Aorta (tissue), 5 donors: ENCODE results near the gene SERINC3. TPM values are rescaled to one million over a fixed set of nuclear protein-coding genes. Genes with fewer than 3 reads are reported as not detected.

Experiments used
- ATAC-seq: fragments of 200-7000 bp; cut with Tn5 transposase; one replicate; pipeline ENCODE4 v1.9.1; 2022; ENCODE audit warnings: moderate library complexity; ENCODE audit not compliant: low FRiP score
- DNase-seq, 2 donors: peaks; one replicate each; pipeline ENCODE4 v3.0.0-alpha.2; 2020
- H3K27ac ChIP-seq, 2 donors: one replicate each; pipeline ENCODE4 v1.5.1; 2013; ENCODE audit warnings: low read length in 2 of 2, mild to moderate bottlenecking in 2 of 2, moderate library complexity in 2 of 2, control low read depth in 1 of 2, inconsistent platforms in 1 of 2, low read depth in 1 of 2
- H3K27me3 ChIP-seq, 2 donors: one replicate each; pipeline ENCODE4 v1.6.1; 2013; ENCODE audit warnings: control low read depth in 1 of 2, low read length in 1 of 2, mild to moderate bottlenecking in 1 of 2, moderate library complexity in 1 of 2; ENCODE audit not compliant: insufficient read depth in 2 of 2, control insufficient read depth in 1 of 2
- H3K36me3 ChIP-seq, 2 donors: one replicate each; pipeline ENCODE4 v1.6.1; 2013; ENCODE audit warnings: control low read depth in 1 of 2, low read length in 1 of 2, mild to moderate bottlenecking in 1 of 2; ENCODE audit not compliant: insufficient read depth in 2 of 2, control insufficient read depth in 1 of 2
- H3K4me1 ChIP-seq, 2 donors: one replicate each; pipeline ENCODE4 v1.6.1; 2013; ENCODE audit warnings: low read length in 2 of 2, control low read depth in 1 of 2, mild to moderate bottlenecking in 1 of 2, moderate library complexity in 1 of 2; ENCODE audit not compliant: insufficient read depth in 2 of 2, control insufficient read depth in 1 of 2
- H3K4me3 ChIP-seq, 2 donors: one replicate each; pipeline ENCODE4 v1.5.1; 2013; ENCODE audit warnings: low read length in 2 of 2, control low read depth in 1 of 2, mild to moderate bottlenecking in 1 of 2
- H3K9me3 ChIP-seq: one replicate; pipeline ENCODE4 v1.6.1; 2013; ENCODE audit warnings: mild to moderate bottlenecking, low read length; ENCODE audit not compliant: control insufficient read depth
- WGBS, 2 donors: extraction: QIAGEN DNeasy Blood & Tissue Kit; methylation state at CpG; one replicate each; pipeline ENCODE4 v1.1.7; 2013; 5-methylcytosine and 5-hydroxymethylcytosine counted together
- intact Hi-C, 2 donors: fragments of 100-400 bp; cut with DNase I; formaldehyde crosslinking; loops; one replicate each; pipeline versions ENCODE4 v1.14.2 to v1.15.0; 2022
- polyA plus RNA-seq, 2 donors: library from polyadenylated mRNA; stranded (reverse); fragments of 200-250 nt; gene quantifications; one replicate each; pipeline ENCODE4 v1.2.3, GENCODE V29; 2013
- total RNA-seq, 2 donors: library from RNA; stranded (reverse); fragmentation: NEBNext Ultra II Directional; extraction: Animal tissue kit (Norgen Biotek cat#: 25700); gene quantifications; one replicate each; pipeline ENCODE4 v1.2.1, GENCODE V29; 2021
- donor health status: healthy with polysubstance abuse.
- donor health status: Bipolar disorder and iron deficiency.
- donor health status: DM: no; HTN: no; CAD: no.
- donor health status: DM: no; HTN: no; CAD: no.
- donor health status: DM: yes; HTN: yes; CAD: no.

The SERINC3 gene
- total and polyA plus RNA-seq, 4 donors, result 47.1 to 134 (median 104) TPM

DNA sequence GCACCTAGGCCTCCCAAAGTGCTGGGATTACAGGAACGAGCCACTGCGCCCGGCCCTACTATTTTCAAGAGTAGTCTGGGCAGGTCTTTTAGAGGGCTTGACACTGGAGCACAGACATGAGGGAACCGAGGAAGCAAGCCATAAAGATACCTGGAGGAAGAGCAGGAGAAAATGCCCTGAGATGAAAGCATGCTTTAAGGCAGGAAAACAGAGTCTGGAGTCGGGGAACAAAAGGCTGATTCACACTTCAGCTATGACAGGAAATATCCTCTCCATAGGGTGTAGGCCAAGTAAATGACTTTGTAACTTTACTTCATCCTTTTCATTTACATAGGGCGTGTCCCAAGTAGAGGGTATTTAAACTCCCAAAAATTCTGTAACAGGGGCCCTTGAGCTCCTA lies 4.3 kb upstream of the SERINC3 start:
- intact Hi-C loops, result loop anchor here in 1 of 2 donors (10.0 kb wide), 1 partner anchor 209 kb away; no protein-coding TSS in a partner anchor
- Histone ChIP-seq H3K36me3 (no peaks in the 10 kb centered on the region), H3K9me3 (no peaks in the 10 kb centered on the region), H3K27me3 (no peaks in the 10 kb centered on the region), H3K4me1 (no peaks in the 10 kb centered on the region), H3K4me3 (no peak overlapping the region), H3K27ac (no peak overlapping the region)
- DNase-seq, result no peak
- 78 to 80% methylated on average over 6 of the region's 6 CpGs for WGBS, 2 donors
- no peak for ATAC-seq

DNA sequence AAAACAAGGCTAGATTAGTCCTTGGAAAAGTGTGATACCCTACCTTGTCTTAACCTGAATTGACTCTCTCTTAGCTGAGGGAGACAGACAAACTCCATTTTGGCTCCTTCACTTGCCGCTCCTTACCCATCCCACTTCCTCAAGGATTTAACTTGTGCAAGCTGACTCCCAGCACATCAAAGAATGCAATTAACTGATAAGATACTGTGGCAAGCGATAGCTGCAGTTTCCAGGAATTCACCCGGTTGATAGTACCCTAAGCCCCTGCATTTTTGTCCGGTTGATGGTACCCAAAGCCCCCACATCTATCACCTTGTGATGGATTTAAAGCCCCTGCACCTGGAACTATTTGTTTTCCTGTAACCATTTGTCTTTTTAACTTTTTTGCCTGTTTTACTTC lies 1.9 kb upstream of the SERINC3 start:
- no peak overlapping the region for H3K4me3 ChIP-seq
- no peak overlapping the region for H3K27ac ChIP-seq
- H3K4me1 ChIP-seq, result peaks cover 0 to 3% of the 10 kb centered on the region in 2 donors
- DNase-seq (no peak), ATAC-seq (no peak)
- 41 to 47% methylated on average over 4 of the region's 4 CpGs for WGBS, 2 donors
- H3K9me3 ChIP-seq, result no peaks in the 10 kb centered on the region
- H3K27me3 ChIP-seq, result no peaks in the 10 kb centered on the region
- intact Hi-C loops, result loop anchor here (5.0 to 10.0 kb wide), 4 partner anchors 46 to 211 kb away; partner anchors contain the start of gene TTPAL (in 1 of the 2)
- no peaks in the 10 kb centered on the region for H3K36me3 ChIP-seq

DNA sequence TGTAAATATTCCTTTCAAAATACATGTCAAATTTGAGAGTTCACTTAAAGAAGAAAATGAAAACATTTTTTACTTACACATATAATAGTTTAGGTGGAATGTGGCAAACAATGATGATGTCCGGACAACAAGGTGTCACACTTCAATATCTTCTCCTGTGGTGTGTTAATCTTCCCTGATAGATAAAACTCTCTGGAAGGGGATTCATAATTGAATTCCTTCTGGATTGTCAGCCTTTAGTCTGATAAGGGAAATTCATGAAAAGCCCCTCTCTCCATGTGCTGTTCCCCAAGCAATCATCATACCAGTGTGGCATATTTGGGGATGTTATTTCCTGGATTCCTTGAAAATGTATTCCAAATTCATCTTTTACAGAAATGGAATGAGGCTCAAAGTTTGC lies 971 bp upstream of the SERINC3 start:
- Histone ChIP-seq H3K4me1 (peaks cover 0 to 3% of the 10 kb centered on the region in 2 donors), H3K4me3 (no peak overlapping the region), H3K27ac (peak overlapping the region in 1 of 2 donors; percentile 51), H3K9me3 (no peaks in the 10 kb centered on the region), H3K27me3 (no peaks in the 10 kb centered on the region), H3K36me3 (no peaks in the 10 kb centered on the region)
- ATAC-seq (no peak), DNase-seq (no peak)
- 74 to 83% methylated on average over 1 of the region's 1 CpG for WGBS, 2 donors
- intact Hi-C loops, result loop anchor here (5.0 to 10.0 kb wide), 4 partner anchors 46 to 212 kb away; partner anchors contain the start of gene TTPAL (in 1 of the 2)

DNA sequence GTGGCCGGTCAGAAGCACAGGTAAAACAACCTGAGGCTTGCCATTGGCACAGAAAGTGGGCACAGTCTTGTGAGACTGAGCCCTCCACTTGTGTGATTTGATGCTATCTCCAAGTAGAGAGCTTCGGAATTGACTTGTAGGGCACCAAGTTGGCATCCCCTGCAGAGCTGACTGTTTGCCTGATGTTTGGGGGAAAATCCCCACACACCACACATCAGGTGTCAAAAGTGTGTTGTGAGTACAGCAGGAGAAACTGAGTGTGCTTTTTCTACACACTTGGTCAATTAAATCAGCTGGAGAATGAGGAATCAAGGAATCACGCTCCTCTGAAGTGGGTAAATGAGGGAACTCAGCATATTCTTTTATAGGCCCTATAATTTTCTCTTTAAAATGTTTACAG lies 989 bp downstream of the SERINC3 start:
- intact Hi-C loops, result loop anchor here (5.0 to 10.0 kb wide), 4 partner anchors 44 to 214 kb away; partner anchors contain the start of gene TTPAL (in 1 of the 2)
- H3K4me3 ChIP-seq, result peak overlapping the region; percentile 73 to 80
- DNase-seq (no peak), ATAC-seq (no peak)
- H3K9me3 ChIP-seq, result no peaks in the 10 kb centered on the region
- WGBS, 2 donors, result 50 to 56% methylated on average over 3 of the region's 3 CpGs
- H3K4me1 ChIP-seq, result peaks cover 5% of the 10 kb centered on the region in 2 donors
- H3K27ac ChIP-seq, result no peak overlapping the region
- no peaks in the 10 kb centered on the region for H3K27me3 ChIP-seq
- H3K36me3 ChIP-seq, result no peaks in the 10 kb centered on the region

DNA sequence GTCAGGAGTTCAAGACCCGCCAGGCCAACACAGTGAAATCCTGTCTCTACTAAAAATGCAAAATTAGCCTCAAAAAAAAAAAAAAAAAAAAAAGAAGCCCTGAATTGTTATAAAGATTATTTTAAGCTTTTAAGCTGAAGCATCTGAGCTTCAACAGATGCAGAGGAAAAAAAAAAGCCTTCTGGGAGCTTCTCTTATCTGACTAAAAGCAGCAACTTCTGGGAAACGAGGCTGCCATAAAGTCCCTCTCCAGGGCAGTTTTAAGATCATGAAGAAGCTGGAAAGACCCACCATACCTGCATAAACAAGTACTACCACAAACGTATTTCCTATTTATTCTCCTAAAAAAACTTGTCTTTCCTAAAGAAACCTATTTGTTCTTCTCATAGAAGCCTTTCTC lies 3.6 kb downstream of the SERINC3 start:
- Histone ChIP-seq H3K4me1 (peaks cover 5% of the 10 kb centered on the region in 2 donors), H3K36me3 (no peaks in the 10 kb centered on the region), H3K9me3 (no peaks in the 10 kb centered on the region), H3K27me3 (no peaks in the 10 kb centered on the region), H3K27ac (peak overlapping the region in 1 of 2 donors; percentile 46), H3K4me3 (no peak overlapping the region)
- DNase-seq (no peak), ATAC-seq (no peak)
- intact Hi-C loops, result no loop called here
- whole genome bisulfite sequencing, 2 donors, result 52 to 54% methylated on average over 3 of the region's 3 CpGs

DNA sequence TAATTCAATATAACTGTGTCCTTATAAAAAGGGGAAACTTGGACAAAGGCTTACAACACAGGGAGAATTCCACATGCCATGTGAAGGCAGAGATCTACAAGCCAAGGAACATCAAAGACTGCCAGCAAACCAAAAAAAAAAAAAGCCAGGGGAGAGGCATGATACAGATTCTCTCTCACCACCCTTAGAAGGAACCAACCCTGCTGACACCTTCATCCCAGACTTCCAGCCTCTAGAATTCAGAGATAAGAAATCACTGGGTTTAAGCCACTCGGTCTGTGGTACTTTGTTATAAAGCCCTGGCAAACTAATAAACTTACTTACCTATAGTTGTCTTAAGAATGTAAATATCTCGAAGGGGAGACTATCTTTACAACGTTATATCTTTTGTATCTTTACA lies 4.4 kb downstream of the SERINC3 start:
- H3K9me3 ChIP-seq, result no peaks in the 10 kb centered on the region
- H3K27me3 ChIP-seq, result no peaks in the 10 kb centered on the region
- no peaks in the 10 kb centered on the region for H3K36me3 ChIP-seq
- H3K4me1 ChIP-seq, result peaks cover 5% of the 10 kb centered on the region in 2 donors
- H3K27ac ChIP-seq, result no peak overlapping the region
- intact Hi-C loops, result no loop called here
- 71 to 80% methylated on average over 3 of the region's 3 CpGs for WGBS, 2 donors
- no peak for DNase-seq
- no peak overlapping the region for H3K4me3 ChIP-seq
- ATAC-seq, result no peak

DNA sequence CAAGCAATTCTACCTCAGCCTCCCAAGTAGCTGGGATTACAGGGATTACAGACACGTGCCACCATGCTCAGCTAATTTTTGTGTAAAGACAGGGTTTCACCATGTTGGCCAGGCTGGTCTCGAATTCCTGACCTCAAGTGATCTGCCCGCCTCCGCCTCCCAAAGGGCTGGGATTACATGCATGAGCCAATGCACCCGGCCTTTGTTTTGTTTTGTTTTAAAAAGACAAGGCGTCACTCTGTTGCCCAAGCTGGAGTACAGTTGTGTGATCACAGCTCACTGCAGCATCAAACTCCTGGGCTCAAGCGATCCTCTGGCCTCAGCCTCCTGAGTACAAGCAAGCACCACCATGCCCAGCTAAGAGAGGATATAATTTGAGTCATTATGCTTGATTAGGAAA lies 5.4 kb downstream of the SERINC3 start:
- ATAC-seq (no peak), DNase-seq (no peak)
- H3K4me3 ChIP-seq, result no peak overlapping the region
- H3K4me1 ChIP-seq, result peaks cover 5% of the 10 kb centered on the region in 2 donors
- WGBS, 2 donors, result 18 to 23% methylated on average over 7 of the region's 7 CpGs
- H3K27ac ChIP-seq, result no peak overlapping the region
- no peaks in the 10 kb centered on the region for H3K27me3 ChIP-seq
- H3K36me3 ChIP-seq, result peaks cover 0 to 2% of the 10 kb centered on the region in 2 donors
- no peaks in the 10 kb centered on the region for H3K9me3 ChIP-seq
- intact Hi-C loops, result no loop called here

DNA sequence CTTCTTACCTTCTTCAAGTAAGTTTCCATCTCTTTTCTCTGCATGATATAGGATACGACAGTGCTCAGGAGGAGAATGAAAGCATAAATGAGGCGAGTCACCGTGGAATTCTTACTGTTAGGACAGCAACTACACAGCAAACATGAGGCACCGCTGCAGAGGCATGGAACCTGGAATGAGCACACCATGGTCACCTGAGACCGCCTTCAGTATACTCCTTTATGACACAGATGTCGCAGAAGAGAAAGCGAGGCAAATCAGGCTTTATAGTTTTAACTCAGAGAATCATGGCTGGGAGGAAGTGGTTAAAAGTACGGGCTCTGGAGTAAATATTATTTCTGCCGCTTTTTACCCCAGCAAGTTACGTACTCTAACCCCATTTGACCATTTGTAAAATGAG lies 8.0 kb downstream of the SERINC3 start:
- peaks cover 0 to 4% of the 10 kb centered on the region in 2 donors for H3K36me3 ChIP-seq
- WGBS, 2 donors, result 80 to 84% methylated on average over 10 of the region's 10 CpGs
- DNase-seq (no peak), ATAC-seq (no peak)
- no peaks in the 10 kb centered on the region for H3K9me3 ChIP-seq
- intact Hi-C loops, result no loop called here
- no peak overlapping the region for H3K27ac ChIP-seq
- H3K27me3 ChIP-seq, result no peaks in the 10 kb centered on the region
- peaks cover 2 to 5% of the 10 kb centered on the region in 2 donors for H3K4me1 ChIP-seq
- no peak overlapping the region for H3K4me3 ChIP-seq

DNA sequence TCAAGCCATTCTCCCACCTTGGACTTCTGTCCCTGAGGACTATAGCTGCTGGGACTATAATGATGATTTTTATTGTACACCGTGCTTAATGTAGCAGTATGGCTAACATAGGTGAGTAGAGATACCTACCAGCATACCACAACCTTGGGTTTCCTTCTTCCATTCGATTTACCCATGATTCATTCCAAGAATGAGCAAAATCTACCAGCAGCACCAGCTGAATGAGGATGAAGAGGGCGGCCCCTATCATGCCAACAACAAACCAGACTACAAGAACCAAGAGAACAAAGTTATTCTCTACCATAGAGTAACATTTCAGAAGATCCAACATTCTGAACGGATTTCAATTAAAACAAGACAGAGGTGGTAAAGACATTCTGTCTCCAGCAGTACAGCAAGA lies 12.1 kb downstream of the SERINC3 start:
- H3K27ac ChIP-seq, result no peak overlapping the region
- no peak overlapping the region for H3K4me3 ChIP-seq
- intact Hi-C loops, result no loop called here
- H3K9me3 ChIP-seq, result no peaks in the 10 kb centered on the region
- whole genome bisulfite sequencing, 2 donors, result 94% methylated on average over 4 of the region's 4 CpGs
- ATAC-seq, result no peak
- no peak for DNase-seq
- H3K4me1 ChIP-seq, result no peaks in the 10 kb centered on the region
- peaks cover 0 to 7% of the 10 kb centered on the region in 2 donors for H3K36me3 ChIP-seq
- no peaks in the 10 kb centered on the region for H3K27me3 ChIP-seq
